Measurements from ENCODE around the gene HMCN2. TPM values are rescaled to one million over a fixed set of nuclear protein-coding genes. Genes with fewer than 3 reads are reported as not detected.

The HMCN2 gene
- polyA plus RNA-seq, 1 of the 3 experiments (the other 2 are of a cell fraction), result 0.15 TPM

- Histone ChIP-seq H2AFZ (ENCODE audit: low read depth) (no peak overlapping the region), H3F3A (replicated peaks; ENCODE audit: insufficient read depth) (no peaks in the 10 kb centered on the region), H3K9me3 (no peaks in the 10 kb centered on the region), H3K27ac (ENCODE audit: low read depth in 2 of 2, low read length in 1 of 2) (no peak overlapping the region), H3K4me1 (ENCODE audit: control insufficient read depth in 1 of 2, insufficient read depth in 2 of 2, low read depth in 1 of 2, low read length in 1 of 2) (peaks cover 0 to 14% of the 10 kb centered on the region in 2 experiments; a peak in 1 of 4 replicates), H3K4me3 (ENCODE audit: low read depth in 2 of 2, low read length in 1 of 2) (no peak overlapping the region), H3K79me2 (ENCODE audit: insufficient read depth) (no peaks in the 10 kb centered on the region), H3K9me2 (no peaks in the 10 kb centered on the region), H3K27me3 (ENCODE audit: insufficient read depth) (no peaks in the 10 kb centered on the region), H3K9ac (no peak overlapping the region), H4K20me1 (ENCODE audit: insufficient read depth) (no peaks in the 10 kb centered on the region), H3K36me3 (replicated peaks in 1 of 2; ENCODE audit: control insufficient read depth in 1 of 2, insufficient read depth in 2 of 2, low read length in 1 of 2) (no peaks in the 10 kb centered on the region), H3K4me2 (no peak overlapping the region)
- CTCF ChIA-PET, result interaction anchor here (1.2 to 1.4 kb wide), 3 partner anchors 12 to 247 kb away, joined by 3 to 5 read pairs (median 5); no protein-coding TSS in a partner anchor
- WGBS (ENCODE audit: low lambda C conversion rate), result 90% methylated on average over 15 of the region's 15 CpGs
- TF ChIP-seq GABPA (IDR thresholded peaks at IDR 0.05; ENCODE audit: low read depth) (no peak), REST (IDR thresholded peaks at IDR 0.05; ENCODE audit: low read depth, low read length) (no peak), YY1 (IDR thresholded peaks at IDR 0.05; ENCODE audit: low read depth) (no peak), JUND (IDR thresholded peaks at IDR 0.05) (no peak)
- POLR2A ChIA-PET, result interaction anchor here (0.6 kb wide), 1 partner anchor 17 kb away, joined by 3 read pairs; no protein-coding TSS in a partner anchor
- DNase-seq, result no peak
Measured at GRCh38 chr9:130437011-130437789, 171.6 kb downstream of the HMCN2 start.

GRCh38 chr9:130438382-130438981 lies 172.9 kb downstream of the HMCN2 start:
- H3K27ac ChIP-seq (ENCODE audit: low read depth in 2 of 2, low read length in 1 of 2), result no peak overlapping the region
- H3F3A ChIP-seq (replicated peaks; ENCODE audit: insufficient read depth), result no peaks in the 10 kb centered on the region
- CTCF ChIA-PET, result interaction anchor here (1.1 kb wide), 1 partner anchor 9 kb away, joined by 4 read pairs; no protein-coding TSS in a partner anchor
- DNase-seq, result no peak
- no peaks in the 10 kb centered on the region for H3K27me3 ChIP-seq (ENCODE audit: insufficient read depth)
- H3K4me3 ChIP-seq (ENCODE audit: low read depth in 2 of 2, low read length in 1 of 2), result no peak overlapping the region
- no peaks in the 10 kb centered on the region for H3K36me3 ChIP-seq (replicated peaks in 1 of 2; ENCODE audit: control insufficient read depth in 1 of 2, insufficient read depth in 2 of 2, low read length in 1 of 2)
- H3K79me2 ChIP-seq (ENCODE audit: insufficient read depth), result no peaks in the 10 kb centered on the region
- H4K20me1 ChIP-seq (ENCODE audit: insufficient read depth), result no peaks in the 10 kb centered on the region
- H3K9ac ChIP-seq, result no peak overlapping the region
- no peaks in the 10 kb centered on the region for H3K9me2 ChIP-seq
- no peak overlapping the region for H2AFZ ChIP-seq (ENCODE audit: low read depth)
- TF ChIP-seq MAX (IDR thresholded peaks at IDR 0.05; ENCODE audit: low read depth) (no peak), CTCF (IDR thresholded peaks at IDR 0.05) (no peak), SMC3 (IDR thresholded peaks at IDR 0.05; ENCODE audit: low read depth, low read length) (no peak), RCOR1 (IDR thresholded peaks at IDR 0.05; ENCODE audit: low read length) (no peak), FOXM1 (IDR thresholded peaks at IDR 0.05; ENCODE audit: low read depth) (no peak), YY1 (IDR thresholded peaks at IDR 0.05; ENCODE audit: low read depth) (no peak), GABPA (IDR thresholded peaks at IDR 0.05; ENCODE audit: low read depth) (no peak), IRF3 (IDR thresholded peaks at IDR 0.05; ENCODE audit: low read depth, low read length) (no peak), RAD21 (IDR thresholded peaks at IDR 0.05; ENCODE audit: low read length) (no peak)
- no peak overlapping the region for H3K4me2 ChIP-seq
- WGBS (ENCODE audit: low lambda C conversion rate), result 70% methylated on average over 6 of the region's 6 CpGs
- no peaks in the 10 kb centered on the region for H3K9me3 ChIP-seq
- POLR2A ChIA-PET, result no interaction called here
- H3K4me1 ChIP-seq (ENCODE audit: control insufficient read depth in 1 of 2, insufficient read depth in 2 of 2, low read depth in 1 of 2, low read length in 1 of 2), result peaks cover 0 to 1% of the 10 kb centered on the region in 2 experiments; a peak in 1 of 4 replicates
